Lung (tissue), 12 donors: Measurements from ENCODE around the gene SASS6. TPM values are rescaled to one million over a fixed set of nuclear protein-coding genes. Genes with fewer than 3 reads are reported as not detected.

ENCODE experiments used
- ATAC-seq: fragments of 200-7000 bp; cut with Tn5 transposase; one replicate; pipeline ENCODE4 v1.9.1; 2020; ENCODE audit warnings: moderate number of reproducible peaks; ENCODE audit not compliant: insufficient read depth, low FRiP score
- DNase-seq, 3 donors: peaks; one replicate each; pipeline ENCODE4 v3.0.0-alpha.2; 2013 to 2017
- H3K27ac ChIP-seq, 2 donors: one replicate each; pipeline ENCODE4 v1.5.1; 2013; ENCODE audit warnings: mild to moderate bottlenecking in 2 of 2, moderate library complexity in 2 of 2, control low read depth in 1 of 2, inconsistent platforms in 1 of 2, low read depth in 1 of 2, low read length in 1 of 2
- H3K27me3 ChIP-seq, 3 donors: one replicate each; pipeline ENCODE4 v1.5.1; 2013; ENCODE audit warnings: low read length in 2 of 3; ENCODE audit not compliant: control insufficient read depth in 3 of 3, insufficient read depth in 3 of 3
- H3K36me3 ChIP-seq, 4 donors: one replicate each; pipeline ENCODE4 v1.5.1; 2013; ENCODE audit warnings: low read length in 4 of 4, mild to moderate bottlenecking in 1 of 4, moderate library complexity in 1 of 4; ENCODE audit not compliant: control insufficient read depth in 4 of 4, insufficient read depth in 4 of 4
- H3K4me1 ChIP-seq, 5 donors: one replicate each; pipeline ENCODE4 v1.5.1; 2013; ENCODE audit warnings: low read length in 5 of 5, mild to moderate bottlenecking in 2 of 5, moderate library complexity in 1 of 5; ENCODE audit not compliant: control insufficient read depth in 5 of 5, insufficient read depth in 5 of 5
- H3K4me3 ChIP-seq: one replicate; pipeline ENCODE4 v1.5.1; 2013; ENCODE audit warnings: mild to moderate bottlenecking, control low read depth, moderate library complexity
- H3K9ac ChIP-seq, 2 donors: one replicate each; pipeline ENCODE4 v1.5.1; 2013; ENCODE audit warnings: low read length in 2 of 2, control low read depth in 1 of 2; ENCODE audit not compliant: insufficient read depth in 1 of 2
- H3K9me3 ChIP-seq, 4 donors: one replicate each; pipeline ENCODE4 v1.5.1; 2013; ENCODE audit warnings: low read length in 3 of 4, mild to moderate bottlenecking in 1 of 4, moderate library complexity in 1 of 4; ENCODE audit not compliant: control insufficient read depth in 4 of 4, insufficient read depth in 3 of 4
- CTCF ChIP-seq: IDR thresholded peaks from 2 replicates; pipeline ENCODE4 v1.5.1; 2012; ENCODE audit warnings: mild to moderate bottlenecking; ENCODE audit errors: control extremely low read depth, extremely low read depth
- WGBS, 2 donors: extraction: QIAGEN DNeasy Blood & Tissue Kit; methylation state at CpG; one replicate each; pipeline ENCODE4 v1.1.7; 2013; 5-methylcytosine and 5-hydroxymethylcytosine counted together
- polyA plus RNA-seq, 2 donors: library from polyadenylated mRNA; stranded (reverse); fragments of 200-250 nt; gene quantifications; one replicate each; pipeline ENCODE4 v1.2.1, GENCODE V29; 2013
- total RNA-seq, 2 donors: library from RNA; depleted of rRNA in 1 of 2; stranded (reverse); fragments of >200 nt in 1 of 2; gene quantifications; one replicate each; pipeline ENCODE4 v1.2.1, GENCODE V29; 2014 to 2021
- donor health status: control.
- donor health status: control.
- donor health status: Bipolar disorder and iron deficiency.
- donor health status: healthy.
- donor health status: DM: yes; HTN: yes; CAD: no.

The SASS6 gene
- total and polyA plus RNA-seq, 4 donors, result 1.3 to 4.6 (median 1.9) TPM

DNA sequence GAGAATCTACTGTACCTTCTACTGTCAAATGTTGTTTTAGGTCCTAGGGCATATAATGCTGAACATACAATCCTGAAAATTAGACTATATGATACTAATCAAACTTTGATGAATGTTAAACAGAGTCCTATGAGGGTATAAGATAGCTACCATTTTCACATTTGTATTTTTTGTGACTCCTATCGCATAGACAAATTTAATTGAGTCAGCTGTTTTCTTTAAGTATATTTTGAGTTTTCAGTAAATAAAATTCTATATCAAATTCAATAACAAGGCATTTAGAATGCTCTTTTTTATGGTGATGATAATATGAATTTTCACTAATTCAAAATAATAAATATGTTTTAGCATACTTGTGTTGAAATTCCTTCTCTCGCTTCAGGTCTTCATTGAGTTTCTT is 35.3 kb upstream of the SASS6 start:
- H3K9ac ChIP-seq, result no peak overlapping the region
- WGBS, 2 donors, result 96 to 98% methylated on average over 2 of the region's 2 CpGs
- no peak for TF ChIP-seq CTCF
- H3K36me3 ChIP-seq, result peaks cover 0 to 3% (median 0%) of the 10 kb centered on the region in 4 donors
- H3K4me3 ChIP-seq, result no peak overlapping the region
- no peaks in the 10 kb centered on the region for H3K4me1 ChIP-seq
- ATAC-seq, result no peak
- H3K27ac ChIP-seq, result no peak overlapping the region
- H3K9me3 ChIP-seq, result no peaks in the 10 kb centered on the region
- DNase-seq, result no peak
- H3K27me3 ChIP-seq, result no peaks in the 10 kb centered on the region

GRCh38 chr1:100164702-100165101 is 32.0 kb upstream of the SASS6 start:
- Histone ChIP-seq H3K9me3 (no peaks in the 10 kb centered on the region), H3K27me3 (no peaks in the 10 kb centered on the region), H3K27ac (no peak overlapping the region), H3K36me3 (peaks cover 0 to 3% (median 0%) of the 10 kb centered on the region in 4 donors), H3K4me1 (no peaks in the 10 kb centered on the region), H3K9ac (no peak overlapping the region), H3K4me3 (no peak overlapping the region)
- ATAC-seq (no peak), DNase-seq (no peak)
- no peak for TF ChIP-seq CTCF
- 94 to 95% methylated on average over 5 of the region's 5 CpGs for WGBS, 2 donors

DNA sequence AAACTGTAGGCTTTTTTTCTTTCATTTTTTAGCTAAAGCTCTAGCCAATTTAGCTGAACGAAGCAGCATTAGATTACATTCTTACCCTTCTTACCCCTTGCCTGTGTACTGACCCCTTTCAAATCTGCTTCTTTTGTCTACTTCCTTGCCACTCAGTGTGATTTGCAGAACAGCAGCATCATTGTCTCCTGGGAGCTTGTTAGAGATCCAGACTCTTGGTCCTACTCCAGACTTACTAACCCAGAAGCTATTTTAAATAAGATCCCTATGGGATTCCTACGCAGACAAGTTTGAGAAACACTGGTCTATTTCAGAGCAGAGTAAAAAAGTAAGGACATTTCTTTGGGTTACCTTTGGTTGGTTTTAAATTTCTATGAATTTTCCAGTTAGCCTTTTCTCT is 31.5 kb upstream of the SASS6 start:
- Histone ChIP-seq H3K36me3 (peaks cover 0 to 3% (median 0%) of the 10 kb centered on the region in 4 donors), H3K4me3 (no peak overlapping the region), H3K27ac (peak overlapping the region in 1 of 2 donors; percentile 38), H3K27me3 (no peaks in the 10 kb centered on the region), H3K9me3 (no peaks in the 10 kb centered on the region), H3K4me1 (no peaks in the 10 kb centered on the region), H3K9ac (no peak overlapping the region)
- TF ChIP-seq CTCF, result no peak
- DNase-seq (peak in 1 of 3 donors; percentile 11), ATAC-seq (no peak)
- 71 to 78% methylated on average over 2 of the region's 2 CpGs for WGBS, 2 donors

DNA sequence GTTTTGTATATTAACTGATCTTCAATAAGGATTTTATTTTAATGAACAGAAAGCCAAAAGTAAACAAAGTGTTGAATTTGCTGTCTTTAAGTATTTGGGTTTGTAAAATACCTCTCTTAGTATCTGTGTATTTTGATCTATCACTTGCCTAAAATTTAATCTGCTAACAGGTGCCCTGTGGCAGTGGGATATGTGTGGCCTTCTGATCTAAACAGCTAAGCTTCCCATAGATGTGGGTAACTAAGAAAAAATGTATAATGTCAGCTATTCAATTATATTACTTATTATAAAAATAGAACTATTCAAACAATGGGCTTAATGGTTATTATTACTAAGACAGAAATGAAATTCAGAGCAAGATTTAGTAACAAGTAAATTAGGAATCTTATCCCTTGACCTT is 30.2 kb upstream of the SASS6 start:
- H3K27me3 ChIP-seq, result no peaks in the 10 kb centered on the region
- DNase-seq, result no peak
- H3K27ac ChIP-seq, result no peak overlapping the region
- H3K4me3 ChIP-seq, result no peak overlapping the region
- no peak for ATAC-seq
- peaks cover 0 to 3% (median 0%) of the 10 kb centered on the region in 4 donors for H3K36me3 ChIP-seq
- no peaks in the 10 kb centered on the region for H3K4me1 ChIP-seq
- no peak for TF ChIP-seq CTCF
- H3K9ac ChIP-seq, result no peak overlapping the region
- no peaks in the 10 kb centered on the region for H3K9me3 ChIP-seq
